ENCODE data around the gene CCDC93.

CCDC93 gene

DNA sequence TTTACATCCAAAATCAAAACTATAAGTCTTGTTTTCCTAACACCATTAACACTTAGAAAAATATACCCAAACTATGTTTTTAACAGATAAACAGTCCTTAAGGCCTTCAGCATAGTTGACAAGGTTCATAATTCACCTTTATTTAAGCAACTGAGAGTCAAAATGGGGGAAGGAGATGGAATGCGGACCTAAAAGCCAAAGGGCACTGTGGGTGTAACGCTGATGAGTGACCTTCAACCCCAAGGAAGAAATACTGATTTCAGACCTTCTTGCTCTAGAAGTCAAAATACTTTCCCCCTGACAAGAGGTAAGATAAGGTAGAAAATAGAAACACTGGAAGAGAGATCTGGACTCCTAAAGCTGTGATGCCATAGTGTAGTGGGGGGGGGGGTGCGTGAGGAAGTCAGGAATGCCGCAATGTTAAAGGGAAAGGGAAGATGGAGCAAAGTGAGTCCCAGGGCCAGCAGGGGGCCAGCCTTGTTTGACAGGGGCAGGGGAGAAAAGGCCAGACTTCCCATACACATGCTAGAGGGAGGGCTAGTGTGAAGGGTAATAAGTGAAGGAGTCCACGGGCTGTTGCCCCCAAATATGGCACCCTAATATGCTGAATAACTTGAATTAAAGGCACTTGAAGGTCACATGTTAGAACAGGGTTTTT lies 31.4 kb downstream of the CCDC93 start:
- Histone ChIP-seq H3K4me1 (ENCODE audit: control insufficient read depth, insufficient read depth, low read length) (no peaks in the 10 kb centered on the region), H3K27ac (ENCODE audit: extremely low read depth, low read depth, low read length) (no peak overlapping the region), H3K36me3 (ENCODE audit: control insufficient read depth in 2 of 2, insufficient read depth in 1 of 2, low read length in 2 of 2) (peaks cover 10 to 71% of the 10 kb centered on the region in 2 experiments), H3K4me3 (ENCODE audit: low read depth, low read length) (no peak overlapping the region), H3K9me3 (ENCODE audit: control insufficient read depth, insufficient read depth, low read depth, low read length) (no peaks in the 10 kb centered on the region)
- ChIA-PET CTCF (interaction anchor here (0.7 kb wide), 1 partner anchor 386 kb away, joined by 9 read pairs; no protein-coding TSS in a partner anchor), POLR2A (no interaction called here)
- TF ChIP-seq ZBTB20 (tag by site-specific recombination; IDR thresholded peaks at IDR 0.05) (no peak), ZBTB8A (tag by site-specific recombination; IDR thresholded peaks at IDR 0.05) (no peak), ZNF311 (tag by site-specific recombination; IDR thresholded peaks at IDR 0.05; ENCODE audit: borderline replicate concordance) (no peak), MYNN (tag by site-specific recombination; IDR thresholded peaks at IDR 0.05; ENCODE audit: borderline replicate concordance) (no peak), ZNF155 (tag by site-specific recombination; IDR thresholded peaks at IDR 0.05) (no peak), ZNF555 (tag by site-specific recombination; conservative IDR thresholded peaks at IDR 0.05) (no peak)

DNA sequence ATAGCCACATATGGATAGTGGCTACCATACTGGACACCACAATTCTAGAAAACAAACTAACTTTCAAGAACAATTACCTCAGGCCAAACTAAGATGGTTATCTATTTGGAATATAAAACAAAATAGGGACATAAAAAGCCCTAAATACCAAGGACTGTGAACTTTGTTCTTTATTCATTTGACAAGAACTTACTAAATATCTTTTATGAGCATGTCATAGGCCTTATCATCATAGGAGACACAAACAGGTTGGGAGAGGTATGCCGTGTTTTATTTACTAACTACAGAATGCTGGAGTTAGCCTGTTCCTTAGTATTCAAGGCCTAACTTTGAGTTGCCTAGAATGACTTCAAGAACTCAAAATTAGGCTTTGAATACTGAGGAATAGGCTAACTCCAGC lies 32.1 kb downstream of the CCDC93 start:
- Histone ChIP-seq H3K9me3 (ENCODE audit: control insufficient read depth, insufficient read depth, low read depth, low read length) (no peaks in the 10 kb centered on the region), H3K36me3 (ENCODE audit: control insufficient read depth in 2 of 2, insufficient read depth in 1 of 2, low read length in 2 of 2) (peaks cover 12 to 71% of the 10 kb centered on the region in 2 experiments), H3K4me3 (ENCODE audit: low read depth, low read length) (no peak overlapping the region), H3K4me1 (ENCODE audit: control insufficient read depth, insufficient read depth, low read length) (no peaks in the 10 kb centered on the region), H3K27ac (ENCODE audit: extremely low read depth, low read depth, low read length) (no peak overlapping the region)
- POLR2A ChIA-PET = interaction anchor here (1.2 kb wide), 1 partner anchor 22 kb away, joined by 3 read pairs; no protein-coding TSS in a partner anchor
- CTCF ChIA-PET = interaction anchor here (0.7 to 2.3 kb wide), 3 partner anchors 8 to 362 kb away, joined by 3 to 8 read pairs (median 3); no protein-coding TSS in a partner anchor
- TF ChIP-seq KLF1 (tag by site-specific recombination; IDR thresholded peaks at IDR 0.05) (no peak), ZNF184 (tag by site-specific recombination; IDR thresholded peaks at IDR 0.05) (no peak)

DNA sequence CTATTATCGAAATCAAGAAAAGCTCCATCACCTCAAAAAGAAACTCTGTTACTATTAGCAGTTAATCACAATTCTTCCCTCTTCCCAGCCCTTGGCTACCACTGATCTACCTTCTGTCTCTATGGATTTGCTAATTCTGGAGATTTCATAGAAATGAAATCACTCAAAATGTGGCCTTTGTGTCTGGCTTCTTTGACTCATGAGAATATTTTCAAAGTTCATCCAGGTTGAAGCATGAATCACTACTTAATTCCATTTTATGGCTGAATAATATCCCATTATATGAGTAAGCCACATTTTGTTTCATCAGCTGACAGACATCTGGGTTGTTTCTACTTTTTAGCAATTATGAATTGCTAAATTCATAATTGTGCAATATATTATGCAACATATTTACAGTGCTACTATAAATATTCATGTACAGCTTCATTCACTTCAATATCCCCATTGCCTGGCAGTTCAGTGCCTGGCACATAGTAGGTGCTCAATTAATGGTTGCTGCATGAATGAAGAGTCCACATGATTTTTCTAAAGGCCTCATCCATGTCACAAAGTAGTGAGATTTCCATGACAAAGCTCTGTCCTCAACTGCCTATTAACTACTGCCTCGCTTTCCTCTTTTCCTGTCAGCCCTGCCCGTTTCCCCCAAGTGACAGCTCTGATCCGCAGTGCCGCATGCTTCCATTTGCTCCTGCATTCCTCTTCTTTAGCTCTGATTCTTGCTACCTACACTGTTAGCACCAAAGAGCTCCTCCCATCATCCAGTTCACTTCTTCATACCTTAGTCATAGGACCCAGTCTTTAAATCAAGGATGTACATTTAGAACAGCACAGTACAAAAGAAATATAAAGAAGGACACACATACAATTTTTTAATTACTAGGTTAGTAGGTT lies 32.8 kb downstream of the CCDC93 start:
- H3K36me3 ChIP-seq (ENCODE audit: control insufficient read depth in 2 of 2, insufficient read depth in 1 of 2, low read length in 2 of 2) = peaks cover 15 to 68% of the 10 kb centered on the region in 2 experiments
- POLR2A ChIA-PET = interaction anchor here (1.2 kb wide), 1 partner anchor 22 kb away, joined by 3 read pairs; no protein-coding TSS in a partner anchor
- no peak overlapping the region for H3K27ac ChIP-seq (ENCODE audit: extremely low read depth, low read depth, low read length)

More for the DNA sequence above, 32.8 kb downstream of the CCDC93 start:
- no peak for TF ChIP-seq ZBTB26 (tag by site-specific recombination; optimal IDR thresholded peaks at IDR 0.05)
- TF ChIP-seq, protein P1, sequence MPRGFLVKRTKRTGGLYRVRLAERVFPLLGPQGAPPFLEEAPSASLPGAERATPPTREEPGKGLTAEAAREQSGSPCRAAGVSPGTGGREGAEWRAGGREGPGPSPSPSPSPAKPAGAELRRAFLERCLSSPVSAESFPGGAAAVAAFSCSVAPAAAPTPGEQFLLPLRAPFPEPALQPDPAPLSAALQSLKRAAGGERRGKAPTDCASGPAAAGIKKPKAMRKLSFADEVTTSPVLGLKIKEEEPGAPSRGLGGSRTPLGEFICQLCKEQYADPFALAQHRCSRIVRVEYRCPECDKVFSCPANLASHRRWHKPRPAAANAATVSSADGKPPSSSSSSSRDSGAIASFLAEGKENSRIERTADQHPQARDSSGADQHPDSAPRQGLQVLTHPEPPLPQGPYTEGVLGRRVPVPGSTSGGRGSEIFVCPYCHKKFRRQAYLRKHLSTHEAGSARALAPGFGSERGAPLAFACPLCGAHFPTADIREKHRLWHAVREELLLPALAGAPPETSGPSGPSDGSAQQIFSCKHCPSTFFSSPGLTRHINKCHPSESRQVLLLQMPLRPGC (tag by site-specific recombination; IDR thresholded peaks at IDR 0.05) = no peak
- no peak for TF ChIP-seq ZNF248 (tag by site-specific recombination; IDR thresholded peaks at IDR 0.05)
- TF ChIP-seq ZNF600 (tag by site-specific recombination; IDR thresholded peaks at IDR 0.05) = no peak
- no peak for TF ChIP-seq KLF9 (tag by site-specific recombination; IDR thresholded peaks at IDR 0.05; ENCODE audit: low read depth)
- TF ChIP-seq WT1 (tag by site-specific recombination; IDR thresholded peaks at IDR 0.05) = no peak
- no peak for TF ChIP-seq ZNF354C (tag by site-specific recombination; IDR thresholded peaks at IDR 0.05; ENCODE audit: borderline replicate concordance, low read depth)
- no peak for TF ChIP-seq ZFP41 (tag by site-specific recombination; IDR thresholded peaks at IDR 0.05; ENCODE audit: borderline replicate concordance)
- TF ChIP-seq, protein P2, sequence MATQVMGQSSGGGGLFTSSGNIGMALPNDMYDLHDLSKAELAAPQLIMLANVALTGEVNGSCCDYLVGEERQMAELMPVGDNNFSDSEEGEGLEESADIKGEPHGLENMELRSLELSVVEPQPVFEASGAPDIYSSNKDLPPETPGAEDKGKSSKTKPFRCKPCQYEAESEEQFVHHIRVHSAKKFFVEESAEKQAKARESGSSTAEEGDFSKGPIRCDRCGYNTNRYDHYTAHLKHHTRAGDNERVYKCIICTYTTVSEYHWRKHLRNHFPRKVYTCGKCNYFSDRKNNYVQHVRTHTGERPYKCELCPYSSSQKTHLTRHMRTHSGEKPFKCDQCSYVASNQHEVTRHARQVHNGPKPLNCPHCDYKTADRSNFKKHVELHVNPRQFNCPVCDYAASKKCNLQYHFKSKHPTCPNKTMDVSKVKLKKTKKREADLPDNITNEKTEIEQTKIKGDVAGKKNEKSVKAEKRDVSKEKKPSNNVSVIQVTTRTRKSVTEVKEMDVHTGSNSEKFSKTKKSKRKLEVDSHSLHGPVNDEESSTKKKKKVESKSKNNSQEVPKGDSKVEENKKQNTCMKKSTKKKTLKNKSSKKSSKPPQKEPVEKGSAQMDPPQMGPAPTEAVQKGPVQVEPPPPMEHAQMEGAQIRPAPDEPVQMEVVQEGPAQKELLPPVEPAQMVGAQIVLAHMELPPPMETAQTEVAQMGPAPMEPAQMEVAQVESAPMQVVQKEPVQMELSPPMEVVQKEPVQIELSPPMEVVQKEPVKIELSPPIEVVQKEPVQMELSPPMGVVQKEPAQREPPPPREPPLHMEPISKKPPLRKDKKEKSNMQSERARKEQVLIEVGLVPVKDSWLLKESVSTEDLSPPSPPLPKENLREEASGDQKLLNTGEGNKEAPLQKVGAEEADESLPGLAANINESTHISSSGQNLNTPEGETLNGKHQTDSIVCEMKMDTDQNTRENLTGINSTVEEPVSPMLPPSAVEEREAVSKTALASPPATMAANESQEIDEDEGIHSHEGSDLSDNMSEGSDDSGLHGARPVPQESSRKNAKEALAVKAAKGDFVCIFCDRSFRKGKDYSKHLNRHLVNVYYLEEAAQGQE (tag by site-specific recombination; IDR thresholded peaks at IDR 0.05) = no peak
- no peak for TF ChIP-seq MEIS1 (CRISPR knock-in tag; IDR thresholded peaks at IDR 0.05; ENCODE audit: borderline replicate concordance)
- TF ChIP-seq ZNF785 (tag by site-specific recombination; IDR thresholded peaks at IDR 0.05) = no peak
- TF ChIP-seq SCRT2 (tag by site-specific recombination; IDR thresholded peaks at IDR 0.05) = no peak
- Histone ChIP-seq H3K4me3 (ENCODE audit: low read depth, low read length) (no peak overlapping the region), H3K4me1 (ENCODE audit: control insufficient read depth, insufficient read depth, low read length) (no peaks in the 10 kb centered on the region), H3K9me3 (ENCODE audit: control insufficient read depth, insufficient read depth, low read depth, low read length) (no peaks in the 10 kb centered on the region)
- CTCF ChIA-PET = interaction anchor here (0.7 to 2.3 kb wide), 4 partner anchors 8 to 362 kb away, joined by 3 to 8 read pairs (median 4); no protein-coding TSS in a partner anchor
